Measurements from ENCODE around the gene TBX3. TPM values are rescaled to one million over a fixed set of nuclear protein-coding genes. Genes with fewer than 3 reads are reported as not detected.

The TBX3 gene
- total RNA-seq, 1 experiment from 2014 or later: not detected

DNA sequence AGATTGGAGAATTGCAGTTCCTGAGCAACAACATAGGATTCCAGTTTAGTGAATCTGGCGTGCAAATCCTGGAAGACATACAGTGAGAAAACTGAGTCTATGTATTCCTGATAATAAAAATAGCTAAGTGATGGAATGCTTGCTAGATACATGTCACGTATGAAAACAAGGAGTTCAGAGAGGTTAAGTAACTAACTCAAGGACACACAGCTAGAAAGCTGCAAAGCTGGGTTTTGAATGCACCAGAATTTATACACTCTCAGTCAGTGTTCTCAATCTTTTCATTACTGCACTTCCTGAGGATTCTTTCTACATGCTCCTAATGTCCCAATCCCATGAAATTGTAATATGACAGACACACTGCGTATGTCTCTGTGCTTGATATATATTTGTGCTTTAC lies 35.3 kb downstream of the TBX3 start:
- Histone ChIP-seq H3K36me3 (ENCODE audit: insufficient read depth, low read length) (no peaks in the 10 kb centered on the region), H2AFZ (ENCODE audit: low read length) (no peak overlapping the region), H4K20me1 (ENCODE audit: insufficient read depth, low read depth, low read length) (no peaks in the 10 kb centered on the region), H3K27ac (ENCODE audit: low read length) (no peak overlapping the region), H3K4me3 (ENCODE audit: low read length) (no peak overlapping the region), H3K9me2 (replicated peaks; ENCODE audit: insufficient read depth, low read length) (no peaks in the 10 kb centered on the region), H3K4me1 (ENCODE audit: low read length) (no peaks in the 10 kb centered on the region), H3K9me3 (ENCODE audit: low read length) (no peaks in the 10 kb centered on the region), H3K4me2 (ENCODE audit: low read depth, low read length, poor library complexity, severe bottlenecking) (no peak overlapping the region), H3K9ac (ENCODE audit: low read length) (no peak overlapping the region), H3K79me2 (ENCODE audit: low read length) (no peaks in the 10 kb centered on the region), H3K27me3 (ENCODE audit: low read length) (no peaks in the 10 kb centered on the region)
- no peak for DNase-seq

DNA sequence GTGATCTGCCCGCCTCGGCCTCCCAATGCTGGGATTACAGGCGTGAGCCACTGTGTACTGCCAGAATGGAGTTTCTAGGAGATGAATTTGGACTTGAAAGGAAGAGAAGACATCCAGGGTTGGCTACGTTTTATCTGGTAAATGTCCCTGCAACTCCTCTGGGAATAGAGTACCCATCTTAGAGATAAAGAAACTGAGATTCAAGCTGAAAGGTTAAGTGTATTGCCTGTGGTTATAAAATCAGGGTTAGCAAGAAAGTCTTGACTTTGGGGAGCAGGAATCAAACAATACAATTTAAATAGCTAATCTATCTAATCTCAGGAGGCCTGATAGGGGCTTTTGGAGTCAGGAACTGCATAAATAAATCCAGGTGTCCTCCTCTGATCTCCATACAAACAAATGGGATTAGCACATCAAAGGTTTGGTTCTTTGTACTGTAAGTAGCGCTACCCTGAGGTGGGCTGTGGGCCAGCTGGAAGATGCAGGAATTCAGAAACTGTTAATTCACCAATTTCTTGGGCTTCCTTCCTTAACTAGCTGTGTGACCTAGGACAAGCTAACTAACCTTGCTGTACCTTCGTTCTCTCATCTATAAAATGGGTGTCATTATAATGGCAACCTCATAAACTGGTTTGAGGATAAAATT lies 45.1 kb downstream of the TBX3 start:
- no peak overlapping the region for H3K27ac ChIP-seq (ENCODE audit: low read length)
- no peak overlapping the region for H3K4me3 ChIP-seq (ENCODE audit: low read length)
- DNase-seq: no peak
- H3K4me1 ChIP-seq (ENCODE audit: low read length): no peaks in the 10 kb centered on the region
- no peaks in the 10 kb centered on the region for H3K79me2 ChIP-seq (ENCODE audit: low read length)
- no peaks in the 10 kb centered on the region for H4K20me1 ChIP-seq (ENCODE audit: insufficient read depth, low read depth, low read length)
- H3K9me3 ChIP-seq (ENCODE audit: low read length): no peaks in the 10 kb centered on the region
- no peak overlapping the region for H3K9ac ChIP-seq (ENCODE audit: low read length)
- H3K36me3 ChIP-seq (ENCODE audit: insufficient read depth, low read length): no peaks in the 10 kb centered on the region
- H3K4me2 ChIP-seq (ENCODE audit: low read depth, low read length, poor library complexity, severe bottlenecking): no peak overlapping the region
- H3K27me3 ChIP-seq (ENCODE audit: low read length): no peaks in the 10 kb centered on the region
- no peak overlapping the region for H2AFZ ChIP-seq (ENCODE audit: low read length)
- no peaks in the 10 kb centered on the region for H3K9me2 ChIP-seq (replicated peaks; ENCODE audit: insufficient read depth, low read length)

DNA sequence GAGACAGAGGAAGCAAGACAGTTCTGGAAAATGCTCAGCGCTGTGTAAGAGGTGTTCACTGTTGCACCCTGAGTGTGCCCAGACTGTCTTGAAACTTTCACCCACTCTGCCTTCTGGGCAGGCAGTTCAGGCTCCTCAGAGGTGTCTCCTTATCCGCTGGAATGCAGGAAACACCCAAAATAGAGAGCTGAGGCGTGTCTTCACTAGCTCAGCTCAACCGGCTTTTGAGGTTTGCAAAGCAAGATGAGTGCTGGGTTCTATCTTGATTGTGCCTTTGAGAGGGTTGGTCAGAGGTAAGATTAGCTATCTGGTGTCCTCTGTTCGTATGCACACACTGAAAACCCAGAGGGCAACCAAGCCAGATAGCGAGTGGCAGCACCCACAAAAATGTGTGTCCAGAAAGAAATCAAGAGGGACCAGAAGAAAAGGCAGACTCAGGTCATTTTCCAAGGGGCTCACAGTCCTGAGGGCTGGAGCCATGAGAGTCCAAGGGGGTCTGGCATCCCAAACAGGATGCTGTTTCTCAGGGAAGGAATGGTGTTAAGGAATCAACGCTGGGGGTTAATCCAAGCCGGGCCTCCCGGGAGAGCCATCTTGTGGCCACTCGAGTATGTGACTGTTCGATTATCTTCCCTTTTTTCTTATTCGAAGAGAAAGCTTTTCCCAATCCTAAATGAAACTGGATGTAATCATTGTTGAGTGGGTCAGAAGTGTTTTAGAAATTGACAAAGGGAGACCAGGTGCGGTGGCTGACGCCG lies 47.1 kb downstream of the TBX3 start:
- Histone ChIP-seq H3K4me2 (ENCODE audit: low read depth, low read length, poor library complexity, severe bottlenecking) (no peak overlapping the region), H2AFZ (ENCODE audit: low read length) (no peak overlapping the region), H3K36me3 (ENCODE audit: insufficient read depth, low read length) (no peaks in the 10 kb centered on the region), H3K9me2 (replicated peaks; ENCODE audit: insufficient read depth, low read length) (no peaks in the 10 kb centered on the region), H3K4me3 (ENCODE audit: low read length) (no peak overlapping the region), H3K4me1 (ENCODE audit: low read length) (no peaks in the 10 kb centered on the region), H3K27ac (ENCODE audit: low read length) (no peak overlapping the region), H3K9me3 (ENCODE audit: low read length) (no peaks in the 10 kb centered on the region), H3K27me3 (ENCODE audit: low read length) (no peaks in the 10 kb centered on the region), H3K79me2 (ENCODE audit: low read length) (no peaks in the 10 kb centered on the region), H4K20me1 (ENCODE audit: insufficient read depth, low read depth, low read length) (no peaks in the 10 kb centered on the region), H3K9ac (ENCODE audit: low read length) (no peak overlapping the region)
- no peak for DNase-seq

DNA sequence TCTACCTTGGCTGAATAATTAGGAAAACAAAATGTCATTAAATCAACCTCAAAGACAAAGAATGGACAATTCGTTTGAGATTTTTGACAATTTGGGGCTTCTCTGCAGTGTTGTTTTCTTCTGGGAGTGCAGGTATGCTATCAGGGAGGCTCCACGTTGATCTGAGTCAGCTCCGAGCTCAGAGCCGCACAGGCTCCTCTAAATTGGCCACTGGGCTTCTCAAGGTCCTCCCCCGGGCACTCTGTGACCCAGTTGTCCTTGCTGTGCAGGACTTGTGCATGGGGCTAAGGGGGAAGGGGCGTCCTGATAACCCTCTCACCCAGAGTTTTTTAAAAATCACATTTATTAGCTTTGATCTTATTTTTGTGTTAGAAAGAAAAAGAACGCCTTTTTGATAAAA lies 52.7 kb downstream of the TBX3 start:
- Histone ChIP-seq H3K9me2 (replicated peaks; ENCODE audit: insufficient read depth, low read length) (no peaks in the 10 kb centered on the region), H3K4me2 (ENCODE audit: low read depth, low read length, poor library complexity, severe bottlenecking) (no peak overlapping the region), H3K27ac (ENCODE audit: low read length) (no peak overlapping the region), H3K79me2 (ENCODE audit: low read length) (no peaks in the 10 kb centered on the region), H3K4me3 (ENCODE audit: low read length) (no peak overlapping the region), H3K4me1 (ENCODE audit: low read length) (no peaks in the 10 kb centered on the region), H3K9me3 (ENCODE audit: low read length) (no peaks in the 10 kb centered on the region), H2AFZ (ENCODE audit: low read length) (no peak overlapping the region), H3K27me3 (ENCODE audit: low read length) (no peaks in the 10 kb centered on the region), H4K20me1 (ENCODE audit: insufficient read depth, low read depth, low read length) (no peaks in the 10 kb centered on the region), H3K36me3 (ENCODE audit: insufficient read depth, low read length) (no peaks in the 10 kb centered on the region), H3K9ac (ENCODE audit: low read length) (no peak overlapping the region)
- DNase-seq: no peak

DNA sequence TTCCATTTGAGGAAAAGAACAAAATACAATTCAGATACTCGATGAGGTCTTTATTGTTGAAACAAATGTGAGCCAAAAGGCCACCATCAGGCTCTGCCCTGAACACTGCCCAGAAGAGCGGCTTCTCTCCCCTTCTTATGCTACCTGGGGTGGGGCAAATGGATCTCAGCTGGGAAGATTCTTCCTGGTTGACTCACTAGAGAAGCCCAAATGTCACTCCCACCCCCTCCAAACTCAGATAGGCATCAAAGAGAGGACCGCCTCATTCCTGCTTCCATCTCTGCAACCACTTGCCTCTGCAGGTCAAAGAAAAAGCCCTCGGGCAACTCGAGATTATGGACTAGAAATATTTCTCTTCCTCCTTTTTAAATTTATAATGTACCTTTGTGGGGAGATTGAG lies 55.8 kb downstream of the TBX3 start:
- H3K9me2 ChIP-seq (replicated peaks; ENCODE audit: insufficient read depth, low read length): no peaks in the 10 kb centered on the region
- no peak overlapping the region for H3K4me2 ChIP-seq (ENCODE audit: low read depth, low read length, poor library complexity, severe bottlenecking)
- no peaks in the 10 kb centered on the region for H3K4me1 ChIP-seq (ENCODE audit: low read length)

DNA sequence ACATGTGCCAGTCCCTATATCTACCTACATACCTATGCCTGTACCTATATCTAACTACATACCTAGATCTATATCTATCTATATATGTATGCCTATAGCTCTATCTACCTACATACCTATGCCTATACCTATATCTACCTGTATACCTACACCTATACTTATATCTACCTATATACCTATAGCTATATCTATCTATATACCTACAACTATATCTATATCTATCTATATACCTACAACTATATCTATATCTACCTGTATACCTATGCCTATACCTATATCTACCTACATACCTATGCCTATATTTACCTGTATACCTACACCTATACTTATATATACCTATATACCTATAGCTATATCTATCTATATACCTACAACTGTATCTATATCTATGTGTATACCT lies 56.6 kb downstream of the TBX3 start:
- Histone ChIP-seq H2AFZ (ENCODE audit: low read length) (no peak overlapping the region), H3K27me3 (ENCODE audit: low read length) (no peaks in the 10 kb centered on the region), H3K4me1 (ENCODE audit: low read length) (no peaks in the 10 kb centered on the region), H3K27ac (ENCODE audit: low read length) (no peak overlapping the region), H3K79me2 (ENCODE audit: low read length) (no peaks in the 10 kb centered on the region), H3K4me3 (ENCODE audit: low read length) (no peak overlapping the region), H3K9me3 (ENCODE audit: low read length) (no peaks in the 10 kb centered on the region), H3K36me3 (ENCODE audit: insufficient read depth, low read length) (no peaks in the 10 kb centered on the region), H4K20me1 (ENCODE audit: insufficient read depth, low read depth, low read length) (no peaks in the 10 kb centered on the region), H3K9ac (ENCODE audit: low read length) (no peak overlapping the region), H3K9me2 (replicated peaks; ENCODE audit: insufficient read depth, low read length) (no peaks in the 10 kb centered on the region), H3K4me2 (ENCODE audit: low read depth, low read length, poor library complexity, severe bottlenecking) (no peak overlapping the region)
- DNase-seq: no peak

More for the DNA sequence above, 55.8 kb downstream of the TBX3 start:
- Histone ChIP-seq H3K79me2 (ENCODE audit: low read length) (no peaks in the 10 kb centered on the region), H3K4me3 (ENCODE audit: low read length) (no peak overlapping the region), H3K27ac (ENCODE audit: low read length) (no peak overlapping the region), H4K20me1 (ENCODE audit: insufficient read depth, low read depth, low read length) (no peaks in the 10 kb centered on the region), H3K27me3 (ENCODE audit: low read length) (no peaks in the 10 kb centered on the region), H3K36me3 (ENCODE audit: insufficient read depth, low read length) (no peaks in the 10 kb centered on the region), H2AFZ (ENCODE audit: low read length) (no peak overlapping the region), H3K9ac (ENCODE audit: low read length) (no peak overlapping the region), H3K9me3 (ENCODE audit: low read length) (no peaks in the 10 kb centered on the region)
- DNase-seq: no peak

DNA sequence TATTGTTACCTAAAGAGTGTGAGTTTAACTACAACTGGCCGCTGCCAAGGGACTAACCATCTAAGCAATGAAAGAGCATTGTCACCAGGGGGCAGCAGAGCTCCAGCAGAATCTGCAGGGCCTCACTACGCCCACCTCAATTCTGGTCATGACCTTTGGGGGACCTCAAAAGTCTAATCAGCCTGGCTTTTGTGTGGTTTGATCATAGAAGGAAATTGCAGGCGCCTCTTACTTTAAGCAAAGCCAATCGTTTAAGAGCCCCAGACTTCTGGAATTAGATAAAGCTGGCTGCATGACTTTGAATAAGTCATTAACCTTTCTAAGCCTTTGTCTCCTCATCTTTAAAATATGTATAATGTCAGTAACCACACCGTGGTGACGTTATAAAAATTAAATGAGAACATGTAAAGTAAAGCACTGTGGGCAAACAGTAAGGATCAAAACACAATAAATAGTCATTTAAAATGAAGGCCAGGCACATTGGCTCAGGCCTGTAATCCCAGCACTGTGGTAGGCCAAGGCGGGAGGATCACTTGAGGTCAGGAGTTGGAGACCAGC lies 58.6 kb downstream of the TBX3 start:
- Histone ChIP-seq H3K4me1 (ENCODE audit: low read length) (no peaks in the 10 kb centered on the region), H3K27ac (ENCODE audit: low read length) (no peak overlapping the region), H3K9me3 (ENCODE audit: low read length) (no peaks in the 10 kb centered on the region), H3K79me2 (ENCODE audit: low read length) (no peaks in the 10 kb centered on the region), H3K9ac (ENCODE audit: low read length) (no peak overlapping the region), H3K4me3 (ENCODE audit: low read length) (no peak overlapping the region), H4K20me1 (ENCODE audit: insufficient read depth, low read depth, low read length) (no peaks in the 10 kb centered on the region), H3K4me2 (ENCODE audit: low read depth, low read length, poor library complexity, severe bottlenecking) (no peak overlapping the region), H3K36me3 (ENCODE audit: insufficient read depth, low read length) (no peaks in the 10 kb centered on the region), H2AFZ (ENCODE audit: low read length) (no peak overlapping the region), H3K27me3 (ENCODE audit: low read length) (no peaks in the 10 kb centered on the region), H3K9me2 (replicated peaks; ENCODE audit: insufficient read depth, low read length) (no peaks in the 10 kb centered on the region)
- peak; percentile 85 for DNase-seq

DNA sequence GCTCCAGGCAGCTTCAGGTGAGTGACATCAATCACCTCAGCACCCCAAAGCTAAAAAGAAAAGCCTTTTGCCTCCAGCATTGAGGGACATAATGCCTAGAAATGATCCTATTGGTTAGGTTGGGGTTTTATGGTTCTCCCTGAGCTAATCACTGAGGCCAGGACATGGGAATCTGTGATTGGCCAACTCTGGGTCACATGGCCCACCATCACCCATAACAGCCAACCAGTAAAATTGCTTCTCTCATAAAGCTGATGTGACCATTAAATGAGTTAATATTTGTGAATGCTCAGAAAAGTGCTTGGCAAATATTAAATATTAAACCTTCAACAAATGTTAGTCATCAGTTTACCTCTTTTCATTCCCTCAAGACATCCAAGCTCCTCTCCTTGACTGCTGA lies 60.2 kb downstream of the TBX3 start:
- H3K79me2 ChIP-seq (ENCODE audit: low read length): no peaks in the 10 kb centered on the region
- H3K4me2 ChIP-seq (ENCODE audit: low read depth, low read length, poor library complexity, severe bottlenecking): no peak overlapping the region
- H3K4me3 ChIP-seq (ENCODE audit: low read length): no peak overlapping the region
- no peaks in the 10 kb centered on the region for H3K27me3 ChIP-seq (ENCODE audit: low read length)
- H3K27ac ChIP-seq (ENCODE audit: low read length): no peak overlapping the region
- H2AFZ ChIP-seq (ENCODE audit: low read length): no peak overlapping the region
- H4K20me1 ChIP-seq (ENCODE audit: insufficient read depth, low read depth, low read length): no peaks in the 10 kb centered on the region
- no peaks in the 10 kb centered on the region for H3K36me3 ChIP-seq (ENCODE audit: insufficient read depth, low read length)
- H3K4me1 ChIP-seq (ENCODE audit: low read length): no peaks in the 10 kb centered on the region
- no peak for DNase-seq
- no peaks in the 10 kb centered on the region for H3K9me3 ChIP-seq (ENCODE audit: low read length)
- no peaks in the 10 kb centered on the region for H3K9me2 ChIP-seq (replicated peaks; ENCODE audit: insufficient read depth, low read length)
- no peak overlapping the region for H3K9ac ChIP-seq (ENCODE audit: low read length)
